Trophoblast cell (in vitro differentiated cells and primary cell): Measurements from ENCODE around the gene HSD17B10.
"Not testable (repeated sequence)": the region's sequence is repeated elsewhere in the genome, so short reads cannot be mapped to it uniquely, and the experiment has no call there.

Source experiments
- DNase-seq, 2 donors: peaks; one replicate each; pipeline ENCODE4 v3.0.0-alpha.2; 2016
- H2AFZ ChIP-seq: 2 replicates; pipeline ENCODE4 v1.6.1; 2013; ENCODE audit warnings: low read length, moderate library complexity, mild to moderate bottlenecking; ENCODE audit not compliant: insufficient read depth, poor library complexity
- H2AK5ac ChIP-seq: 2 replicates; pipeline ENCODE4 v1.6.1; 2013; ENCODE audit warnings: mild to moderate bottlenecking, low read length
- H2BK120ac ChIP-seq: 2 replicates; pipeline ENCODE4 v1.6.1; 2013; ENCODE audit warnings: low read length, mild to moderate bottlenecking, moderate library complexity; ENCODE audit not compliant: insufficient read depth, poor library complexity
- H2BK12ac ChIP-seq: 2 replicates; pipeline ENCODE4 v1.6.1; 2013; ENCODE audit warnings: mild to moderate bottlenecking, low read length, moderate library complexity
- H2BK5ac ChIP-seq: 2 replicates; pipeline ENCODE4 v1.6.1; 2013; ENCODE audit warnings: low read length, low read depth, moderate library complexity, mild to moderate bottlenecking; ENCODE audit not compliant: poor library complexity
- H3K14ac ChIP-seq: 2 replicates; pipeline ENCODE4 v1.6.1; 2013; ENCODE audit warnings: mild to moderate bottlenecking, low read length
- H3K18ac ChIP-seq: 2 replicates; pipeline ENCODE4 v1.6.1; 2013; ENCODE audit warnings: mild to moderate bottlenecking, low read length
- H3K23ac ChIP-seq: 2 replicates; pipeline ENCODE4 v1.6.1; 2013; ENCODE audit warnings: low read length
- H3K27ac ChIP-seq: 2 replicates; pipeline ENCODE4 v1.5.1; 2013; ENCODE audit warnings: low read depth, mild to moderate bottlenecking, inconsistent platforms, low read length, moderate library complexity
- H3K27me3 ChIP-seq: 2 replicates; pipeline ENCODE4 v1.6.1; 2013; ENCODE audit warnings: inconsistent platforms, mild to moderate bottlenecking, low read length, moderate library complexity; ENCODE audit not compliant: insufficient read depth
- H3K36me3 ChIP-seq, 2 experiments: 1 replicate in 1 of 2; 2 replicates in 1 of 2; pipeline ENCODE4 v1.6.1; 2013; ENCODE audit warnings: low read length in 2 of 2, mild to moderate bottlenecking in 2 of 2, moderate library complexity in 1 of 2; ENCODE audit not compliant: insufficient read depth in 2 of 2, control insufficient read depth in 1 of 2
- H3K4ac ChIP-seq: 2 replicates; pipeline ENCODE4 v1.6.1; 2013; ENCODE audit warnings: low read depth, mild to moderate bottlenecking, low read length, moderate library complexity
- H3K4me1 ChIP-seq, 2 experiments: 1 replicate in 1 of 2; 2 replicates in 1 of 2; pipeline ENCODE4 v1.6.1; 2013; ENCODE audit warnings: low read length in 2 of 2, mild to moderate bottlenecking in 2 of 2, moderate library complexity in 1 of 2; ENCODE audit not compliant: insufficient read depth in 2 of 2, control insufficient read depth in 1 of 2
- H3K4me2 ChIP-seq: 2 replicates; pipeline ENCODE4 v1.6.1; 2013; ENCODE audit warnings: inconsistent platforms, mild to moderate bottlenecking, low read length, moderate library complexity
- H3K4me3 ChIP-seq: 2 replicates; pipeline ENCODE4 v1.5.1; 2013; ENCODE audit warnings: mild to moderate bottlenecking, low read depth, low read length, inconsistent platforms
- H3K79me1 ChIP-seq: one replicate; pipeline ENCODE4 v1.6.1; 2013; ENCODE audit warnings: low read length
- H3K79me2 ChIP-seq: 2 replicates; pipeline ENCODE4 v1.6.1; 2013; ENCODE audit warnings: low read length, mild to moderate bottlenecking; ENCODE audit not compliant: control insufficient read depth, insufficient read depth, poor library complexity
- H3K9ac ChIP-seq: 2 replicates; pipeline ENCODE4 v1.6.1; 2013; ENCODE audit warnings: mild to moderate bottlenecking, low read length
- H3K9me3 ChIP-seq: 2 replicates; pipeline ENCODE4 v1.6.1; 2013; ENCODE audit warnings: low read depth, mild to moderate bottlenecking, control low read depth, inconsistent platforms, low read length; ENCODE audit not compliant: insufficient read depth
- H4K12ac ChIP-seq: 2 replicates; pipeline ENCODE4 v1.6.1; 2013; ENCODE audit warnings: low read depth, mild to moderate bottlenecking, low read length, moderate library complexity
- H4K8ac ChIP-seq: 2 replicates; pipeline ENCODE4 v1.6.1; 2013; ENCODE audit warnings: low read depth, mild to moderate bottlenecking, low read length, moderate library complexity
- H4K91ac ChIP-seq: one replicate; pipeline ENCODE4 v1.6.1; 2013; ENCODE audit warnings: low read depth, mild to moderate bottlenecking, low read length, moderate library complexity
- WGBS: extraction: QIAGEN DNeasy Blood & Tissue Kit; methylation state at CpG from one replicate; pipeline ENCODE4 v1.1.7; 2013; ENCODE audit warnings: missing lambda C conversion rate; ENCODE audit not compliant: insufficient read length, insufficient coverage; ENCODE audit errors: extremely low coverage; 5-methylcytosine and 5-hydroxymethylcytosine counted together

HSD17B10 gene

DNA sequence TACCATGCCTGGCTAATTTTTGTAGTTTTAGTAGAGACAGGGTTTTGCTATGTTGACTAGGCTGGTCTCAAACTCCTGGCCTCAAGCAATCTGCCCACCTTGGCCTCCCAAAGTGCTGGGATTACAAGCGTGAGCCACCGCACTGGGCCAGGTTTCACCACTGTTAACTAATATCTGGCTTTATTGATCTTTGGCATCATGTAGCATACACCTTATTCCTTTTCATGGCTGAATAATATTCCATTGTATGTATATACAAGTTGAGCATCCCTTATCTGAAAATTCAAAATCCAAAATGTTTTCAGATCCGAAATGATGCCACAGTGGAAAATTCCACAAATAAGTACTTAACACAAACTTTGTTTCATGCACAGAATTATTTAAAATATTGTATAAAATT is 34.5 kb upstream of the HSD17B10 start:
- not testable (repeated sequence) for H4K91ac ChIP-seq, H3K4me3 ChIP-seq, H3K9me3 ChIP-seq, DNase-seq, H2AFZ ChIP-seq, H3K4ac ChIP-seq, H3K4me2 ChIP-seq, H2AK5ac ChIP-seq, H3K27ac ChIP-seq, H3K14ac ChIP-seq, H2BK120ac ChIP-seq, H3K79me2 ChIP-seq, H4K8ac ChIP-seq, H3K4me1 ChIP-seq, H2BK12ac ChIP-seq, H3K79me1 ChIP-seq, H3K9ac ChIP-seq, H2BK5ac ChIP-seq, H3K27me3 ChIP-seq, H3K36me3 ChIP-seq, H3K23ac ChIP-seq, H4K12ac ChIP-seq, H3K18ac ChIP-seq
- no CpG with 5 or more reads among the region's 3 CpGs for WGBS

DNA sequence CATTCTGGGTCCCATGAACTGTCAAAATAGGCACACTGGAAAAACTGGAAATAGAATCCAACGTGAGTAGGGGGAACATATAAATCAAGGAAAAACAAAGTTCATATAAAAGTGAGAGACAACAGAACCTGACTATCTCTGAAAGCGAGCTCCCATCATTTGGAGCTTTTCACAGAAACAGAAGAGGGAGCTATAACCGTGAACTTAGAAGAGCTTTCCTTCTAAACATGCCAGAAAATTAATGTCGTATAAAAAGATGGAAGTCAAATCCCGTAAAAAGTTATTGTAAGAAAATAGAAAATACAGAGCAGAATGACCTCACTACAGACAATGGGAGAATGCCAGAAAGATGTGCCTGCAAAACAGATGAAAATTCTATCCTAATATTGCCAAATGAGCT is 23.9 kb upstream of the HSD17B10 start:
- Histone ChIP-seq H2BK120ac (no peak overlapping the region), H3K27ac (no peak overlapping the region), H4K91ac (no peak overlapping the region), H3K14ac (no peak overlapping the region), H3K79me2 (no peaks in the 10 kb centered on the region), H3K9me3 (no peaks in the 10 kb centered on the region), H3K4ac (no peak overlapping the region), H2AK5ac (no peak overlapping the region), H3K36me3 (no peaks in the 10 kb centered on the region), H2BK12ac (no peak overlapping the region), H3K4me2 (no peak overlapping the region), H3K4me3 (no peak overlapping the region), H2AFZ (no peak overlapping the region), H3K27me3 (no peaks in the 10 kb centered on the region), H4K12ac (no peak overlapping the region), H3K79me1 (no peaks in the 10 kb centered on the region), H2BK5ac (no peak overlapping the region), H3K23ac (no peak overlapping the region), H3K18ac (no peak overlapping the region), H3K4me1 (no peaks in the 10 kb centered on the region), H4K8ac (no peak overlapping the region), H3K9ac (no peak overlapping the region)
- no peak for DNase-seq
- no CpG with 5 or more reads among the region's 5 CpGs for WGBS

DNA sequence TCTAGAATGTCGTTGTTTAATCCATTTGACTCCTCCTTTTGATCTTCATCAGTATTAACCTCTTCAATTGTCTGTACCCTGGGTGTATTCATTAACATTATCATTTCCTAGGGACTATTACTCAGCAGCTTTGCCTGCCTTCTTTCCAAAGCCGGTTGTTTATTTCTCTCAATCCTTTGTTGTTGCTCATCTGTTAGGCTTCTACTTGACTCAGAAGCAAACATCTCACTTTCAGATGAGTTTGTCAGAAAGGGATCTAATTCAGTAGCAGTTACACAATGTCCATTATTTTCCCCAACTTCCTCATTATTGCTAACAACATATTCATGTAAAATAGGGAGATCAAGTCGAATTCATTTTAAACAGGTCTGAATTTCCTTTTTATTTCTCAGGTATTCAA is 22.1 kb upstream of the HSD17B10 start:
- H2AK5ac ChIP-seq: no peak overlapping the region
- no peaks in the 10 kb centered on the region for H3K4me1 ChIP-seq
- no peak overlapping the region for H3K23ac ChIP-seq
- no peak overlapping the region for H3K4me3 ChIP-seq
- no peak overlapping the region for H2BK12ac ChIP-seq
- no peaks in the 10 kb centered on the region for H3K79me2 ChIP-seq
- no peaks in the 10 kb centered on the region for H3K9me3 ChIP-seq
- no peak overlapping the region for H3K27ac ChIP-seq
- H4K12ac ChIP-seq: no peak overlapping the region
- no peak overlapping the region for H4K8ac ChIP-seq
- H2AFZ ChIP-seq: no peak overlapping the region
- H3K79me1 ChIP-seq: no peaks in the 10 kb centered on the region
- no peak overlapping the region for H4K91ac ChIP-seq
- no peak overlapping the region for H3K14ac ChIP-seq
- H2BK120ac ChIP-seq: no peak overlapping the region
- DNase-seq: peak in 1 of 2 donors; percentile 62
- H3K4ac ChIP-seq: no peak overlapping the region
- no peak overlapping the region for H3K18ac ChIP-seq
- H3K27me3 ChIP-seq: no peaks in the 10 kb centered on the region
- H2BK5ac ChIP-seq: no peak overlapping the region
- H3K36me3 ChIP-seq: no peaks in the 10 kb centered on the region
- no peak overlapping the region for H3K9ac ChIP-seq
- H3K4me2 ChIP-seq: no peak overlapping the region
- WGBS: no CpG with 5 or more reads among the region's 3 CpGs

DNA sequence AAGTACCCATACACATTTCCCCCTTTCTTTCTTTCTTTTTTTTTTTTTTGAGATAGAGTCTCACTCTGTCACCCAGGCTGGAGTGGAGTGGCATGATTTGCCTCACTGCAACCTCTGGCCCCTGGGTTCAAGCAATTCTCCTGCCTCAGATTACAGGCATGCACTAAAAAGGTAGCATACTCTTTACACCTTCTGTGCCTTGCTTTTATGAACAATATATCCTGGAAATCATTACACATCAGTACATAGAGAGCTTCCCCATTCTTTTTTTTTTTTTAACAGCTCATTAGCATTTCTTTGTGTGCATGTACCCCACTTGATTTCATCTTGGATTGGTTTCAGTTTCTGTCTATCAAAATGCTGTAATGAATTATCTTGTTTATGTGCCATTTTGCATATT is 18.6 kb upstream of the HSD17B10 start:
- Histone ChIP-seq H2BK120ac (no peak overlapping the region), H2AK5ac (no peak overlapping the region), H4K12ac (no peak overlapping the region), H2BK12ac (no peak overlapping the region), H3K4me3 (no peak overlapping the region), H3K23ac (no peak overlapping the region), H3K27me3 (no peaks in the 10 kb centered on the region), H3K4me1 (no peaks in the 10 kb centered on the region), H3K4ac (no peak overlapping the region), H3K79me1 (no peaks in the 10 kb centered on the region), H3K18ac (no peak overlapping the region), H3K36me3 (no peaks in the 10 kb centered on the region), H3K79me2 (no peaks in the 10 kb centered on the region), H3K9me3 (no peaks in the 10 kb centered on the region), H3K9ac (no peak overlapping the region), H3K4me2 (no peak overlapping the region), H4K8ac (no peak overlapping the region), H4K91ac (no peak overlapping the region), H3K14ac (no peak overlapping the region), H2BK5ac (no peak overlapping the region), H2AFZ (no peak overlapping the region), H3K27ac (no peak overlapping the region)
- no peak for DNase-seq

DNA sequence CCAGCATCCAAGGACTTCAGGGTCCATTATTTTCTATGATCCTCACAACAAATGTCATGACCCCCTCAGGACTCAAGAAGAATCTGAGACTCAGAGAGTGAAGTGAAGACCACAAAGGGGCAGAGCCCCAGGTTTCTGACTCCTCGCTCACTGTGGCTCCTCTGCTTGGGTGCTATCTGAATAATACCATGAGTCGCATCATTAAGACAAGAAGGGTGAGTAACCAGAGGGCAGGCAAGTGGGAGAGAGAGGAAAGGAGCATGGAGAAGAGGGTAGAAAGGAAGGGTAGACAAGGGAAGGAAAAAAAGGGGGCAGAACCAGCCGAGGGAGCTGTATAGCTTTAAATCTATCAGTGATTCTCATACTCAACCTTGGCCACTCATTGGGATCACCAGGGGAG is 15.5 kb upstream of the HSD17B10 start:
- H3K4me2 ChIP-seq: no peak overlapping the region
- no peak overlapping the region for H4K12ac ChIP-seq
- no peak overlapping the region for H3K14ac ChIP-seq
- no peak overlapping the region for H3K27ac ChIP-seq
- no peaks in the 10 kb centered on the region for H3K79me2 ChIP-seq
- no peak overlapping the region for H2AFZ ChIP-seq
- H3K79me1 ChIP-seq: no peaks in the 10 kb centered on the region
- no peaks in the 10 kb centered on the region for H3K36me3 ChIP-seq
- H2BK5ac ChIP-seq: no peak overlapping the region
- H3K9me3 ChIP-seq: no peaks in the 10 kb centered on the region
- no peak for DNase-seq
- no peak overlapping the region for H4K8ac ChIP-seq
- no CpG with 5 or more reads among the region's 3 CpGs for WGBS
- no peak overlapping the region for H2BK120ac ChIP-seq
- no peak overlapping the region for H3K4me3 ChIP-seq
- no peak overlapping the region for H2BK12ac ChIP-seq
- H3K4ac ChIP-seq: no peak overlapping the region
- no peak overlapping the region for H3K9ac ChIP-seq
- H3K4me1 ChIP-seq: no peaks in the 10 kb centered on the region
- H4K91ac ChIP-seq: no peak overlapping the region
- no peak overlapping the region for H2AK5ac ChIP-seq
- no peak overlapping the region for H3K23ac ChIP-seq
- H3K27me3 ChIP-seq: no peaks in the 10 kb centered on the region
- no peak overlapping the region for H3K18ac ChIP-seq
